Measurements from ENCODE around the gene NEUROD1. TPM values are rescaled to one million over a fixed set of nuclear protein-coding genes. Genes with fewer than 3 reads are reported as not detected.

NEUROD1 gene
- total RNA-seq, 1 donor, result not detected

DNA sequence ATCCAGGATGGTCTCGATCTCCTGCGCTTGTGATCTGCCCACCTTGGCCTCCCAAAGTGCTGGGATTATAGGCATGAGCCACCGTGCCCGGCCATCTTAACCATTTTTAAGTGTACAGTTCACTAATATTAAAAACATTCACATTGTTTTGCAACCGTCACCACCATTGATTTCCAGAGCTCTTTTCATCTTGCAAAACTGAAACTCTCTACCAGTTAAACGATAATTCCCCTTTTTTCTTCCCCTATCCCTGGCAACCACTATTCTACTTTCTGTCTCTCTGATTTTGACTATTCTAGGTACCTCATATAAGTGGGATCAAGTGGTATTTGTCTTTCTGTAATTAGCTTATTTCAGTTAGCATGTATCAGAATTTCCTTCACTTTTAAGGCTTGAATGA, 16.8 kb upstream of the NEUROD1 start:
- DNase-seq (ENCODE audit: insufficient read length, low spot score, missing footprints), result no peak
- Histone ChIP-seq H3K4me3 (ENCODE audit: insufficient read depth, low read length) (no peak overlapping the region), H3K79me2 (ENCODE audit: insufficient read depth, low read length) (no peaks in the 10 kb centered on the region), H3K9me3 (ENCODE audit: low read depth, low read length) (no peaks in the 10 kb centered on the region), H3K36me3 (ENCODE audit: insufficient read depth, low read length) (no peaks in the 10 kb centered on the region), H3K27ac (ENCODE audit: low read depth, low read length) (no peak overlapping the region), H2AFZ (ENCODE audit: low read length) (no peak overlapping the region), H3K4me2 (ENCODE audit: insufficient read depth, low read length) (no peak overlapping the region), H3K27me3 (ENCODE audit: insufficient read depth, low read length) (peaks cover 3% of the 10 kb centered on the region), H4K20me1 (ENCODE audit: insufficient read depth, low read length) (no peaks in the 10 kb centered on the region), H3K4me1 (ENCODE audit: insufficient read depth, low read length) (no peaks in the 10 kb centered on the region)
- TF ChIP-seq, protein P1, sequence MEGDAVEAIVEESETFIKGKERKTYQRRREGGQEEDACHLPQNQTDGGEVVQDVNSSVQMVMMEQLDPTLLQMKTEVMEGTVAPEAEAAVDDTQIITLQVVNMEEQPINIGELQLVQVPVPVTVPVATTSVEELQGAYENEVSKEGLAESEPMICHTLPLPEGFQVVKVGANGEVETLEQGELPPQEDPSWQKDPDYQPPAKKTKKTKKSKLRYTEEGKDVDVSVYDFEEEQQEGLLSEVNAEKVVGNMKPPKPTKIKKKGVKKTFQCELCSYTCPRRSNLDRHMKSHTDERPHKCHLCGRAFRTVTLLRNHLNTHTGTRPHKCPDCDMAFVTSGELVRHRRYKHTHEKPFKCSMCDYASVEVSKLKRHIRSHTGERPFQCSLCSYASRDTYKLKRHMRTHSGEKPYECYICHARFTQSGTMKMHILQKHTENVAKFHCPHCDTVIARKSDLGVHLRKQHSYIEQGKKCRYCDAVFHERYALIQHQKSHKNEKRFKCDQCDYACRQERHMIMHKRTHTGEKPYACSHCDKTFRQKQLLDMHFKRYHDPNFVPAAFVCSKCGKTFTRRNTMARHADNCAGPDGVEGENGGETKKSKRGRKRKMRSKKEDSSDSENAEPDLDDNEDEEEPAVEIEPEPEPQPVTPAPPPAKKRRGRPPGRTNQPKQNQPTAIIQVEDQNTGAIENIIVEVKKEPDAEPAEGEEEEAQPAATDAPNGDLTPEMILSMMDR (IDR thresholded peaks at IDR 0.05; ENCODE audit: extremely low read depth, low read depth, low read length), result no peak

DNA sequence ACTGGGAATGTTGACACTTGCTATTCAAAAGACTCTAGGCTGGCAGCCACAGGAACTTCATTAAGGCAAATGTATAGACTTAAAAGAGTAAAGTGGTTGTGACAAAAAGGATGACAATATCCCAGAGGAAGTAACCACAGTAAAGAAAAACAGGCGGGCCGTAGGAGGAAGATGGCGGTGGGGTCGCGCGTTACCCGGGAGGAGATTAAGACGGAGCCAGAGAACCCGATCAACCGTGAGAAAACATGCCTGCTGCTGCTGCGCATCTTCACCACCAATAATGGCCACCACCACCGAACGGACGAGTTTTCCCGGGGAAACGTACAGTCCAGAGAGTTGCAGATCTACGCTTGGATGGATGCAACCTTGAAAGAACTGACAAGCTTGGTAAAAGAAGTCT, 14.0 kb upstream of the NEUROD1 start:
- no peak for DNase-seq (ENCODE audit: insufficient read length, low spot score, missing footprints)
- H3K4me2 ChIP-seq (ENCODE audit: insufficient read depth, low read length), result no peak overlapping the region
- H3K27me3 ChIP-seq (ENCODE audit: insufficient read depth, low read length), result peaks cover 3% of the 10 kb centered on the region
- H3K4me1 ChIP-seq (ENCODE audit: insufficient read depth, low read length), result no peaks in the 10 kb centered on the region
- no peaks in the 10 kb centered on the region for H3K79me2 ChIP-seq (ENCODE audit: insufficient read depth, low read length)
- H3K4me3 ChIP-seq (ENCODE audit: insufficient read depth, low read length), result no peak overlapping the region
- no peaks in the 10 kb centered on the region for H3K36me3 ChIP-seq (ENCODE audit: insufficient read depth, low read length)
- H4K20me1 ChIP-seq (ENCODE audit: insufficient read depth, low read length), result no peaks in the 10 kb centered on the region
- H3K27ac ChIP-seq (ENCODE audit: low read depth, low read length), result no peak overlapping the region
- TF ChIP-seq, protein P1 (IDR thresholded peaks at IDR 0.05; ENCODE audit: extremely low read depth, low read depth, low read length), result no peak
- no peaks in the 10 kb centered on the region for H3K9me3 ChIP-seq (ENCODE audit: low read depth, low read length)
- H2AFZ ChIP-seq (ENCODE audit: low read length), result no peak overlapping the region

DNA sequence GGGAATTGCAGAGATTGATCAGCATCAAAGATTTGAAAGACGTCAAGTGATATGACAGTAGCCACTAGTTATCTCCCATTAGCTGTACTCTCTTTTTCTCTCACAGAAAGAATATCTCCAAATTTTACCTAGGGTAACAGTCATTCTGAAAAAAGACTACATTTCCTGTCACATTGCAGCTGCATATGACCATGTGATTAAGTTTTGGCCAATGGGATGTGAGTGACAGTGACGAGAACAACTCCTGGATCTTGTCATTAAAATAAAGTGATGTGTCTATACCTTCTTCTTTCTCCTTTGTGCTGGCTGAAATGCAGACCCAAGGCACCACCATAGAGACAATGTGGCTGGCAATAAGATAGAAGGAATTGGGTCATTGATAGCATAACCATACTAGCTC, 10.5 kb upstream of the NEUROD1 start:
- no peaks in the 10 kb centered on the region for H3K9me3 ChIP-seq (ENCODE audit: low read depth, low read length)
- peaks cover 12% of the 10 kb centered on the region for H3K27me3 ChIP-seq (ENCODE audit: insufficient read depth, low read length)
- no peak for DNase-seq (ENCODE audit: insufficient read length, low spot score, missing footprints)
- H3K4me3 ChIP-seq (ENCODE audit: insufficient read depth, low read length), result no peak overlapping the region
- H3K79me2 ChIP-seq (ENCODE audit: insufficient read depth, low read length), result no peaks in the 10 kb centered on the region
- no peak overlapping the region for H3K4me2 ChIP-seq (ENCODE audit: insufficient read depth, low read length)
- H2AFZ ChIP-seq (ENCODE audit: low read length), result no peak overlapping the region
- H3K36me3 ChIP-seq (ENCODE audit: insufficient read depth, low read length), result no peaks in the 10 kb centered on the region
- no peaks in the 10 kb centered on the region for H3K4me1 ChIP-seq (ENCODE audit: insufficient read depth, low read length)
- no peaks in the 10 kb centered on the region for H4K20me1 ChIP-seq (ENCODE audit: insufficient read depth, low read length)
- TF ChIP-seq, protein P1 (IDR thresholded peaks at IDR 0.05; ENCODE audit: extremely low read depth, low read depth, low read length), result no peak
- no peak overlapping the region for H3K27ac ChIP-seq (ENCODE audit: low read depth, low read length)

DNA sequence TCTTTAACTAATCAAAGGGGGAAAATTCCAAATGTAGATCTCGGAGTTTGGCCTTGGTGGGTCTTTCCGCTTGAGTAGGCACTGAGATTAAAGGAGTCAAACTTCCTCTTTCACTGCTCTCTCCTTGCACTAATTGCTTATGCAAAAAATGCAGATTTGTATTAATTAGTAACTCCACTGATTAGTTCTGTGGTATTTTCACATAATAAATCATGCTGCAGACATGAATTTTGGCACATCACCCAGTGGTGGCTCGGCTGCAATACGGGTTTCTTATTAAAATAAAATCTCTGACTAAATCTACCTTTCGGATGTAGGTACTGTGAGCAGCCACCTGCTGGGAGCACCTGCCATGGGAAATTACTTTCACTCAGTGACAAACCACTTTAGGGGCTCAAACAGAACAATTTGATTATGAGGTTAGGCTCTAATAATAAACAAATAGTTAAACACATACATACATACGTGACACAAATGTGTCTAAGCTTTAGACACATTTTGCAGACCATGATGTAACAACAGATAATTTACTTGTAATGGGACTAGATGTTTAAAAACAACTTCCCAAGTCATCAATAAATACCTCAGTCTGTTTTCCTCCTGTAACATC, 6.4 kb upstream of the NEUROD1 start:
- peaks cover 52% of the 10 kb centered on the region for H3K27me3 ChIP-seq (ENCODE audit: insufficient read depth, low read length)
- DNase-seq (ENCODE audit: insufficient read length, low spot score, missing footprints), result no peak

More for the DNA sequence above, 6.4 kb upstream of the NEUROD1 start:
- no peak overlapping the region for H3K4me2 ChIP-seq (ENCODE audit: insufficient read depth, low read length)
- H3K36me3 ChIP-seq (ENCODE audit: insufficient read depth, low read length), result no peaks in the 10 kb centered on the region
- no peak overlapping the region for H2AFZ ChIP-seq (ENCODE audit: low read length)
- no peaks in the 10 kb centered on the region for H3K4me1 ChIP-seq (ENCODE audit: insufficient read depth, low read length)
- no peaks in the 10 kb centered on the region for H4K20me1 ChIP-seq (ENCODE audit: insufficient read depth, low read length)
- H3K27ac ChIP-seq (ENCODE audit: low read depth, low read length), result no peak overlapping the region
- TF ChIP-seq, protein P1 (IDR thresholded peaks at IDR 0.05; ENCODE audit: extremely low read depth, low read depth, low read length), result no peak
- no peak overlapping the region for H3K4me3 ChIP-seq (ENCODE audit: insufficient read depth, low read length)
- H3K9me3 ChIP-seq (ENCODE audit: low read depth, low read length), result no peaks in the 10 kb centered on the region
- no peaks in the 10 kb centered on the region for H3K79me2 ChIP-seq (ENCODE audit: insufficient read depth, low read length)

All from osteoblast (primary cell).